Hepatocyte (in vitro differentiated cells): Measurements from ENCODE around the gene OR56B1. TPM values are rescaled to one million over a fixed set of nuclear protein-coding genes. Genes with fewer than 3 reads are reported as not detected.

ENCODE experiments used
- DNase-seq: peaks from one replicate; pipeline ENCODE4 v3.0.0-alpha.2; 2016; ENCODE audit warnings: low spot score
- H2AFZ ChIP-seq: fragments of 200-600 bp; sonication (generic); 2 replicates; pipeline ENCODE4 v1.6.0; 2016; ENCODE audit warnings: antibody characterized with exemption, mild to moderate bottlenecking
- H3K27ac ChIP-seq: fragments of 200-600 bp; sonication (generic); 2 replicates; pipeline ENCODE4 v1.5.1; 2016; ENCODE audit warnings: mild to moderate bottlenecking
- H3K27me3 ChIP-seq: fragments of 200-600 bp; sonication (generic); 2 replicates; pipeline ENCODE4 v1.6.1; 2016
- H3K36me3 ChIP-seq: fragments of 200-600 bp; sonication (generic); replicated peaks from 2 replicates; pipeline ENCODE4 v1.5.1; 2016; ENCODE audit warnings: low read depth; ENCODE audit not compliant: insufficient read depth
- H3K4me1 ChIP-seq: fragments of 200-600 bp; sonication (generic); 2 replicates; pipeline ENCODE4 v1.5.1; 2016; ENCODE audit warnings: mild to moderate bottlenecking, moderate library complexity; ENCODE audit not compliant: insufficient read depth
- H3K4me2 ChIP-seq: fragments of 200-600 bp; sonication (generic); 2 replicates; pipeline ENCODE4 v1.6.0; 2016
- H3K4me3 ChIP-seq: fragments of 200-600 bp; sonication (generic); 2 replicates; pipeline ENCODE4 v1.5.1; 2016; ENCODE audit warnings: mild to moderate bottlenecking
- H3K79me2 ChIP-seq: fragments of 200-600 bp; sonication (generic); 2 replicates; pipeline ENCODE4 v1.6.0; 2017; ENCODE audit warnings: mild to moderate bottlenecking
- H3K9me2 ChIP-seq: fragments of 200-600 bp; sonication (generic); replicated peaks from 2 replicates; pipeline ENCODE4 v1.6.0; 2017; ENCODE audit warnings: mild to moderate bottlenecking; ENCODE audit not compliant: insufficient read depth
- H3K9me3 ChIP-seq: fragments of 200-600 bp; sonication (generic); 2 replicates; pipeline ENCODE4 v1.5.1; 2016; ENCODE audit warnings: low read depth, mild to moderate bottlenecking
- H4K20me1 ChIP-seq: fragments of 200-600 bp; sonication (generic); 2 replicates; pipeline ENCODE4 v1.6.0; 2016; ENCODE audit warnings: mild to moderate bottlenecking; ENCODE audit not compliant: insufficient read depth, poor library complexity, severe bottlenecking
- EZH2 ChIP-seq: fragments of 200-600 bp; sonication (generic); IDR thresholded peaks from 2 replicates; pipeline ENCODE4 v1.6.1; 2016; ENCODE audit warnings: antibody characterized with exemption, mild to moderate bottlenecking, borderline replicate concordance
- EZH2phosphoT487 ChIP-seq: fragments of 200-600 bp; sonication (generic); IDR thresholded peaks from one replicate; pipeline ENCODE4 v1.6.1; 2018; ENCODE audit warnings: antibody characterized with exemption, mild to moderate bottlenecking, low read depth, moderate library complexity; ENCODE audit not compliant: unreplicated experiment, severe bottlenecking
- WGBS: methylation state at CpG from one replicate; pipeline ENCODE4 v1.1.6; 2016; ENCODE audit warnings: low lambda C conversion rate; ENCODE audit errors: missing lambda C conversion rate; 5-methylcytosine and 5-hydroxymethylcytosine counted together
- polyA plus RNA-seq: library from polyadenylated mRNA; unstranded; fragments of >200 nt; fragmentation: Nextera tagmentation; extraction: Ambion mirVana; gene quantifications from 2 replicates; pipeline ENCODE4 v1.2.1, GENCODE V29; 2016
- total RNA-seq: library from RNA; depleted of rRNA; stranded (reverse); fragments of >200 nt; gene quantifications from 2 replicates; pipeline ENCODE4 v1.2.3, GENCODE V29; 2014
- TF ChIP-seq, protein P1 (sequence below): fragments of 200-600 bp; sonication (generic); IDR thresholded peaks from 2 replicates; pipeline ENCODE4 v1.5.1; 2016; ENCODE audit warnings: antibody characterized with exemption, mild to moderate bottlenecking; ENCODE audit not compliant: poor library complexity

Gene OR56B1
- total and polyA plus RNA-seq, 2 experiments from 2014 or later = not detected

DNA sequence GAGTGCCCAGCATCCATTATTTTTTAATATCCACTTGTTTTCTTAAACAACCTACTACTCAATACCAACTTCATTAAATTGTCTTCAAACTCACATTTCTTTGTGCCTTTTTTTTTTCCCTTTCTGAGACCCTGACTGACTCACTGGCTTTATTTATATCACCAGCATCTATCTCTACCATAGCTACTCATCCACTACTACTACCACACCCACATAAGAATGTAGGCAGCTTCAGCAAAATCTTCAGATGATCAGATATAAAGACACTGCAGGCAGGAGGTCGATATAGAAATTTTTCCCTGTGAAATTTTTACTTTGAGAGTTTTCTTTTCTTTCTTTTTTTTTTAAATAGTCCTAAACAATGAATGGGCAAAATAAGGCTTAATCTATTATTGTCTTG lies 2.2 kb downstream of the OR56B1 start:
- 68% methylated on average over 1 of the region's 1 CpG for WGBS
- Histone ChIP-seq H3K4me1 (no peaks in the 10 kb centered on the region), H3K9me2 (no peaks in the 10 kb centered on the region), H3K79me2 (no peaks in the 10 kb centered on the region), H3K36me3 (no peaks in the 10 kb centered on the region), H3K9me3 (no peaks in the 10 kb centered on the region), H3K27me3 (no peaks in the 10 kb centered on the region), H2AFZ (no peak overlapping the region), H3K4me3 (no peak overlapping the region), H3K4me2 (no peak overlapping the region), H3K27ac (no peak overlapping the region), H4K20me1 (no peaks in the 10 kb centered on the region)
- DNase-seq = no peak
- TF ChIP-seq EZH2 = no peak
- TF ChIP-seq EZH2phosphoT487 = no peak
- TF ChIP-seq, protein P1, sequence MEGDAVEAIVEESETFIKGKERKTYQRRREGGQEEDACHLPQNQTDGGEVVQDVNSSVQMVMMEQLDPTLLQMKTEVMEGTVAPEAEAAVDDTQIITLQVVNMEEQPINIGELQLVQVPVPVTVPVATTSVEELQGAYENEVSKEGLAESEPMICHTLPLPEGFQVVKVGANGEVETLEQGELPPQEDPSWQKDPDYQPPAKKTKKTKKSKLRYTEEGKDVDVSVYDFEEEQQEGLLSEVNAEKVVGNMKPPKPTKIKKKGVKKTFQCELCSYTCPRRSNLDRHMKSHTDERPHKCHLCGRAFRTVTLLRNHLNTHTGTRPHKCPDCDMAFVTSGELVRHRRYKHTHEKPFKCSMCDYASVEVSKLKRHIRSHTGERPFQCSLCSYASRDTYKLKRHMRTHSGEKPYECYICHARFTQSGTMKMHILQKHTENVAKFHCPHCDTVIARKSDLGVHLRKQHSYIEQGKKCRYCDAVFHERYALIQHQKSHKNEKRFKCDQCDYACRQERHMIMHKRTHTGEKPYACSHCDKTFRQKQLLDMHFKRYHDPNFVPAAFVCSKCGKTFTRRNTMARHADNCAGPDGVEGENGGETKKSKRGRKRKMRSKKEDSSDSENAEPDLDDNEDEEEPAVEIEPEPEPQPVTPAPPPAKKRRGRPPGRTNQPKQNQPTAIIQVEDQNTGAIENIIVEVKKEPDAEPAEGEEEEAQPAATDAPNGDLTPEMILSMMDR = no peak

DNA sequence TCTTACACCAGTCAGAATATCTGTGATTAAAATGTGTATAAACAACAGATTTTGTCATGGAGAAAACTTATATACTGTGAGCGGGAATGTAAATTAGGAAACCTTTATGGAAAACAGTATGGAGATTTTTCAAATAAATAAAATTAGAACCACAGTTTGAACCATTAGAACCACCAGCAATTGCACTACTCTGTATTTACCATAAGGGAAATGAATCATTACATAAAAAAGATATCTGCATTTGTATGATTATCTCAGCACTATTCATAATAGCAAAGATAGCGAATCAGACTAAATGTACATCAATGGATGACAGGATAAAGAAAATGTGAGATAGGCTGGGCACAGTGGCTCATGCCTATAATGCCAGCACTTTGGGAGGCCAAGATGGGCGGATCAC lies 10.4 kb downstream of the OR56B1 start:
- Histone ChIP-seq H3K27ac (no peak overlapping the region), H3K4me2 (no peak overlapping the region), H3K27me3 (no peaks in the 10 kb centered on the region), H3K9me3 (no peaks in the 10 kb centered on the region), H3K4me1 (no peaks in the 10 kb centered on the region), H3K79me2 (no peaks in the 10 kb centered on the region), H4K20me1 (no peaks in the 10 kb centered on the region), H3K36me3 (no peaks in the 10 kb centered on the region), H3K4me3 (no peak overlapping the region), H3K9me2 (no peaks in the 10 kb centered on the region), H2AFZ (no peak overlapping the region)
- TF ChIP-seq EZH2phosphoT487 (no peak), EZH2 (no peak)
- TF ChIP-seq, protein P1 = no peak
- DNase-seq = no peak
- WGBS = 89% methylated on average over 3 of the region's 3 CpGs

DNA sequence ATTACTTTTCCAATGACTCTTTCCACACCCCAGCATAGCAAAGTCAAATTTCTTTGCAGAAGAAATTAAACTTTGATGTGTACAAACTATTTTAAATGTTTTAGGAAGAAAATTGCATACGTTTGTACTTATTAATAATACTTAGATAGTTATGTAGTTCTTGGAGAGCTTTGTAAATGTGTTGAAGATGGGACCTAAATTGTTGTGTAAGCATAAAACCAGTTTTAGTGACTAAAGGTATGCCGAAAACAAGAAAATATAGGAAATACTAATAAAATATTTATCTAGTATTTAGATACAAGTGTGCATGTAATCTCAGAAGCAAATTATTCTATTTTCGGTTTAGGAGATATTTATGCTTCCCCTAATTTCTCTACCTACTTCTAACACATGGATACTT lies 13.6 kb downstream of the OR56B1 start:
- H3K4me1 ChIP-seq = no peaks in the 10 kb centered on the region
- H3K36me3 ChIP-seq = no peaks in the 10 kb centered on the region
- H3K4me2 ChIP-seq = no peak overlapping the region
- no peak for DNase-seq
- no peaks in the 10 kb centered on the region for H4K20me1 ChIP-seq
- no peaks in the 10 kb centered on the region for H3K9me2 ChIP-seq
- H3K9me3 ChIP-seq = no peaks in the 10 kb centered on the region
- TF ChIP-seq EZH2 (no peak), EZH2phosphoT487 (no peak)
- TF ChIP-seq, protein P1 = no peak
- 88% methylated on average over 3 of the region's 3 CpGs for WGBS
- no peak overlapping the region for H2AFZ ChIP-seq
- H3K4me3 ChIP-seq = no peak overlapping the region
- no peak overlapping the region for H3K27ac ChIP-seq
- no peaks in the 10 kb centered on the region for H3K79me2 ChIP-seq
- H3K27me3 ChIP-seq = no peaks in the 10 kb centered on the region

DNA sequence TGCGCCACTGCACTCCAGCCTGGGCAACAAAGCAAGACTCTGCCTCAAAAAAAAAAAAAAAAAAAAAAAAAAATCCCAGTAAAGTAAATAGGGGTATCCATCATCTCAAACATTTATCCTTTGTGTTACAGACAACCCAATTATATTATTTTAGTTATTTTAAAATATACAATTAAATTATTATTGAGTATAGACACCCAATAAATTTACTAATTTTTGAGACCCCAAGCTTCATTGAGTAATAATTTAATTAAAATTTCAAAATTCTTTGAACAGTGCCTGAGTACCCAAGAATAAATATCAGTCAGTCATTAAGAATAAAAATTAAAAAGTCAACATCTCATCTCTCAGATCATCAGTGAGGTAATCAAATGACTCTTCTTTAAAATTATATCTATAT lies 17.7 kb downstream of the OR56B1 start, which contains the start of gene OR52N4:
TSS of gene OR52N4 (plus strand) at position 301 of the 400 bp plus-strand sequence. CDS start 498 bp downstream, outside the sequence.
- Histone ChIP-seq H2AFZ (no peak within 1 kb of the TSS), H3K27ac (no peak within 1 kb of the TSS), H3K27me3 (no peaks in the 10 kb centered on the region), H3K79me2 (no peaks in the 10 kb centered on the region), H3K9me3 (no peaks in the 10 kb centered on the region), H4K20me1 (no peaks in the 10 kb centered on the region), H3K4me1 (no peaks in the 10 kb centered on the region), H3K36me3 (no peaks in the 10 kb centered on the region), H3K4me2 (no peak within 1 kb of the TSS), H3K4me3 (no peak within 1 kb of the TSS), H3K9me2 (no peaks in the 10 kb centered on the region)
- TF ChIP-seq EZH2 (no peak), EZH2phosphoT487 (no peak)
- TF ChIP-seq, protein P1 = no peak
- DNase-seq = no peak
- 100% methylated on average over 1 of the region's 1 CpG for WGBS
